ENCODE data around the gene HES6.

GRCh38 chr2:238252766-238253630 is 13.2 kb upstream of the HES6 start:
- no peak for TF ChIP-seq CTCF (conservative IDR thresholded peaks at IDR 0.05 in 1 of 2, IDR thresholded peaks at IDR 0.05 in 1 of 2; ENCODE audit: low read depth in 1 of 2, low read length in 2 of 2)
- no peak for TF ChIP-seq EZH2 (IDR thresholded peaks at IDR 0.05; ENCODE audit: low read length, missing control alignments)

Measured in fibroblast of lung (primary cell).